ENCODE measurements around the gene ZFPM1. TPM values are rescaled to one million over a fixed set of nuclear protein-coding genes. Genes with fewer than 3 reads are reported as not detected.

Gene ZFPM1
- total and polyA plus RNA-seq, 4 donors: 0.19 to 12.8 (median 5.3) TPM

- Histone ChIP-seq H3K27ac (ENCODE audit: low read depth in 1 of 2, low read length in 2 of 2) (no peak overlapping the region), H3K27me3 (ENCODE audit: control insufficient read depth in 4 of 4, insufficient read depth in 4 of 4, low read length in 3 of 4) (no peaks in the 10 kb centered on the region), H3K9me3 (ENCODE audit: control insufficient read depth in 4 of 4, low read length in 3 of 4) (no peaks in the 10 kb centered on the region), H3K4me3 (ENCODE audit: low read depth in 1 of 3, low read length in 3 of 3) (peak overlapping the region in 2 of 3 donors; percentile 57), H3K4me1 (ENCODE audit: control insufficient read depth in 4 of 4, insufficient read depth in 4 of 4, low read length in 3 of 4) (peaks cover 6 to 28% (median 19%) of the 10 kb centered on the region in 4 donors), H3K36me3 (ENCODE audit: control insufficient read depth in 4 of 4, insufficient read depth in 3 of 4, low read depth in 1 of 4, low read length in 3 of 4) (peaks cover 1 to 7% (median 4%) of the 10 kb centered on the region in 4 donors), H3K9ac (ENCODE audit: low read depth in 1 of 2, low read length in 2 of 2) (peak overlapping the region in 1 of 2 donors; percentile 24)
- no peak for TF ChIP-seq JUND (IDR thresholded peaks at IDR 0.05)
- TF ChIP-seq, protein P1, sequence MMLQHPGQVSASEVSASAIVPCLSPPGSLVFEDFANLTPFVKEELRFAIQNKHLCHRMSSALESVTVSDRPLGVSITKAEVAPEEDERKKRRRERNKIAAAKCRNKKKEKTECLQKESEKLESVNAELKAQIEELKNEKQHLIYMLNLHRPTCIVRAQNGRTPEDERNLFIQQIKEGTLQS (IDR thresholded peaks at IDR 0.05): no peak
- WGBS: 85% methylated on average over 18 of the region's 18 CpGs
- DNase-seq (ENCODE audit: low spot score): no peak
These were observed 115.9 kb downstream of the ZFPM1 start for GRCh38 chr16:88568710-88569613.

- H3K4me3 ChIP-seq (ENCODE audit: low read depth in 1 of 3, low read length in 3 of 3): peak overlapping the region; percentile 57 to 72 (median 57)
- 2% methylated on average over 28 of the region's 28 CpGs for WGBS
- no peaks in the 10 kb centered on the region for H3K9me3 ChIP-seq (ENCODE audit: control insufficient read depth in 4 of 4, low read length in 3 of 4)
- TF ChIP-seq FOXA2 (IDR thresholded peaks at IDR 0.05): no peak
- peaks cover 1 to 7% (median 4%) of the 10 kb centered on the region in 4 donors for H3K36me3 ChIP-seq (ENCODE audit: control insufficient read depth in 4 of 4, insufficient read depth in 3 of 4, low read depth in 1 of 4, low read length in 3 of 4)
- H3K27ac ChIP-seq (ENCODE audit: low read depth in 1 of 2, low read length in 2 of 2): peak overlapping the region; percentile 17 to 39
- H3K27me3 ChIP-seq (ENCODE audit: control insufficient read depth in 4 of 4, insufficient read depth in 4 of 4, low read length in 3 of 4): no peaks in the 10 kb centered on the region
- peaks cover 6 to 28% (median 19%) of the 10 kb centered on the region in 4 donors for H3K4me1 ChIP-seq (ENCODE audit: control insufficient read depth in 4 of 4, insufficient read depth in 4 of 4, low read length in 3 of 4)
- DNase-seq (ENCODE audit: low spot score): no peak
- peak overlapping the region; percentile 24 to 49 for H3K9ac ChIP-seq (ENCODE audit: low read depth in 1 of 2, low read length in 2 of 2)
These were observed 116.5 kb downstream of the ZFPM1 start for GRCh38 chr16:88569614-88569984.

DNA sequence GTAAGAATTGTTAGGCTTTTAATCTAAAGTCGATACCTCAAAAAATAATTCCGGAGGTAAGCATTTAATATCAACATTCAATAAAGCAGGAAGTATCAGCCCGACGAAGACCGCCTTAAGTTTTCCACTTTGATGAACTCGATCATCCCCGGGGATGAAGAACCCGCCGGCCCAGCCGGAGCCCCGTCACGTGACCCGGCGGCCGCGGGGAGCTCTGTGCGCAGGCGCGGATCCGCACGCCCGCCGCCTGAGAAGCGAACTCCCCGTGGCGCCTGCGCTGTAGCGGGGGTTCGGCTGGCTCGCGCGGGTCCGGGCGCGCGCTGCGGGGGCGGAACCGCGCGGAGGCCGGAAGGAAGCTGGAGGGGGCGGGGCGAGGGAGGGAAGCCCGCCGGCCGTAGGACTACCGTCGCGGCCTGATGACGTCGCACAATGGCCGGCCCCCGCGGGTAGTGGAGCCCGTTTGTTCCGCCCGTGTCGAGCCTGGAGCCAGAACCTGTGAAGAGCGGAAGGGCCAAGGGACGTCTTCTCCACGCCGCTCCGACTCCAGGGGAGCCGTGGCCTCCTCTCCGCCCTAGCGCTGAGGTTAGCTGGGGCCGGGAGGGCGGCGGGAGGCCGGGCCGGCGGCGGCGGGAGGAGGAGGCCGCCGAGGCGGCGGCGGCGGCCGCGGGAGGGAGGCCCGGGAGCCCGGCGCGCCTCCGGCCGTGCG is 117.1 kb downstream of the ZFPM1 start, which contains the start of gene ZC3H18:
Gene ZC3H18, plus strand, starts transcription at position 419 of the 706 bp plus-strand sequence. CDS start 6,721 bp downstream, outside the sequence.
- Histone ChIP-seq H3K27ac (ENCODE audit: low read depth in 1 of 2, low read length in 2 of 2) (peak within 1 kb of the TSS; percentile 50 to 63), H3K9me3 (ENCODE audit: control insufficient read depth in 4 of 4, low read length in 3 of 4) (no peaks in the 10 kb centered on the region), H3K4me1 (ENCODE audit: control insufficient read depth in 4 of 4, insufficient read depth in 4 of 4, low read length in 3 of 4) (peaks cover 6 to 28% (median 19%) of the 10 kb centered on the region in 4 donors), H3K9ac (ENCODE audit: low read depth in 1 of 2, low read length in 2 of 2) (peak within 1 kb of the TSS; percentile 24 to 68), H3K36me3 (ENCODE audit: control insufficient read depth in 4 of 4, insufficient read depth in 3 of 4, low read depth in 1 of 4, low read length in 3 of 4) (peaks cover 1 to 7% (median 4%) of the 10 kb centered on the region in 4 donors), H3K4me3 (ENCODE audit: low read depth in 1 of 3, low read length in 3 of 3) (peak within 1 kb of the TSS; percentile 57 to 95 (median 86)), H3K27me3 (ENCODE audit: control insufficient read depth in 4 of 4, insufficient read depth in 4 of 4, low read length in 3 of 4) (no peaks in the 10 kb centered on the region)
- peak; percentile 98 for DNase-seq (ENCODE audit: low spot score)
- TF ChIP-seq, protein P1 (IDR thresholded peaks at IDR 0.05): no peak
- TF ChIP-seq RAD21 (IDR thresholded peaks at IDR 0.05) (no peak), GABPA (IDR thresholded peaks at IDR 0.05 in 1 of 2, conservative IDR thresholded peaks at IDR 0.05 in 1 of 2) (peak; percentile 38 to 89), EGR1 (IDR thresholded peaks at IDR 0.05; ENCODE audit: low read depth in 2 of 2) (peak; percentile 89 to 99), SP1 (IDR thresholded peaks at IDR 0.05) (peak; percentile 39), HNF4G (IDR thresholded peaks at IDR 0.05) (no peak), YY1 (IDR thresholded peaks at IDR 0.05) (peak; percentile 95), FOXA1 (IDR thresholded peaks at IDR 0.05) (no peak)
- TF ChIP-seq, protein P2, sequence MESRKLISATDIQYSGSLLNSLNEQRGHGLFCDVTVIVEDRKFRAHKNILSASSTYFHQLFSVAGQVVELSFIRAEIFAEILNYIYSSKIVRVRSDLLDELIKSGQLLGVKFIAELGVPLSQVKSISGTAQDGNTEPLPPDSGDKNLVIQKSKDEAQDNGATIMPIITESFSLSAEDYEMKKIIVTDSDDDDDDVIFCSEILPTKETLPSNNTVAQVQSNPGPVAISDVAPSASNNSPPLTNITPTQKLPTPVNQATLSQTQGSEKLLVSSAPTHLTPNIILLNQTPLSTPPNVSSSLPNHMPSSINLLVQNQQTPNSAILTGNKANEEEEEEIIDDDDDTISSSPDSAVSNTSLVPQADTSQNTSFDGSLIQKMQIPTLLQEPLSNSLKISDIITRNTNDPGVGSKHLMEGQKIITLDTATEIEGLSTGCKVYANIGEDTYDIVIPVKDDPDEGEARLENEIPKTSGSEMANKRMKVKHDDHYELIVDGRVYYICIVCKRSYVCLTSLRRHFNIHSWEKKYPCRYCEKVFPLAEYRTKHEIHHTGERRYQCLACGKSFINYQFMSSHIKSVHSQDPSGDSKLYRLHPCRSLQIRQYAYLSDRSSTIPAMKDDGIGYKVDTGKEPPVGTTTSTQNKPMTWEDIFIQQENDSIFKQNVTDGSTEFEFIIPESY (IDR thresholded peaks at IDR 0.05): no peak
- TF ChIP-seq, protein P3, sequence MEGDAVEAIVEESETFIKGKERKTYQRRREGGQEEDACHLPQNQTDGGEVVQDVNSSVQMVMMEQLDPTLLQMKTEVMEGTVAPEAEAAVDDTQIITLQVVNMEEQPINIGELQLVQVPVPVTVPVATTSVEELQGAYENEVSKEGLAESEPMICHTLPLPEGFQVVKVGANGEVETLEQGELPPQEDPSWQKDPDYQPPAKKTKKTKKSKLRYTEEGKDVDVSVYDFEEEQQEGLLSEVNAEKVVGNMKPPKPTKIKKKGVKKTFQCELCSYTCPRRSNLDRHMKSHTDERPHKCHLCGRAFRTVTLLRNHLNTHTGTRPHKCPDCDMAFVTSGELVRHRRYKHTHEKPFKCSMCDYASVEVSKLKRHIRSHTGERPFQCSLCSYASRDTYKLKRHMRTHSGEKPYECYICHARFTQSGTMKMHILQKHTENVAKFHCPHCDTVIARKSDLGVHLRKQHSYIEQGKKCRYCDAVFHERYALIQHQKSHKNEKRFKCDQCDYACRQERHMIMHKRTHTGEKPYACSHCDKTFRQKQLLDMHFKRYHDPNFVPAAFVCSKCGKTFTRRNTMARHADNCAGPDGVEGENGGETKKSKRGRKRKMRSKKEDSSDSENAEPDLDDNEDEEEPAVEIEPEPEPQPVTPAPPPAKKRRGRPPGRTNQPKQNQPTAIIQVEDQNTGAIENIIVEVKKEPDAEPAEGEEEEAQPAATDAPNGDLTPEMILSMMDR (IDR thresholded peaks at IDR 0.05; ENCODE audit: low read depth, low read length, missing input control): no peak
- under 1% methylated on average over 90 of the region's 90 CpGs for WGBS

All from liver (tissue), 9 donors.